AG04450 (cell line): ENCODE data around the gene WDR82. TPM values are rescaled to one million over a fixed set of nuclear protein-coding genes. Genes with fewer than 3 reads are reported as not detected.
A peak's percentile ranks its signal among the peaks of the same experiment; 100 is the strongest.

ENCODE experiments used
- CTCF ChIA-PET: fragments of 300-600, 350-600 bp; formaldehyde crosslinking; extraction: SDS; loops from one replicate; lab custom pipeline; 2022; ENCODE audit warnings: antibody characterized with exemption, inconsistent platforms; lab: Charles Lee
- POLR2A ChIA-PET: fragments of 350-600 bp; formaldehyde crosslinking; extraction: SDS; loops from one replicate; lab custom pipeline; 2021; ENCODE audit warnings: antibody characterized with exemption, inconsistent platforms; lab: Yijun Ruan, JAX
- DNase-seq: peaks from one replicate; pipeline ENCODE4 v3.0.0-alpha.2; 2011; ENCODE audit warnings: low read depth, low spot score
- H3K27ac ChIP-seq: one replicate; pipeline ENCODE4 v1.5.1; 2012; ENCODE audit warnings: low read depth, low read length, control low read depth
- H3K27me3 ChIP-seq: one replicate; pipeline ENCODE4 v1.6.0; 2012; ENCODE audit warnings: low read length; ENCODE audit not compliant: control insufficient read depth, insufficient read depth
- H3K4me3 ChIP-seq: 2 replicates; pipeline ENCODE4 v1.5.1; 2011; ENCODE audit warnings: mild to moderate bottlenecking, low read depth, low read length, control low read depth
- H3K9me3 ChIP-seq: 2 replicates; pipeline ENCODE4 v1.5.1; 2012; ENCODE audit warnings: low read length; ENCODE audit not compliant: control insufficient read depth, insufficient read depth
- polyA plus RNA-seq: library from polyadenylated mRNA; depleted of rRNA; stranded (reverse); fragments of >200 nt; gene quantifications from 2 replicates; pipeline ENCODE4 v1.2.3, GENCODE V29; 2011
- TF ChIP-seq, protein P1 (sequence below): IDR thresholded peaks from 2 replicates; pipeline ENCODE4 v1.5.1; 2011; ENCODE audit warnings: low read depth, low read length, control low read depth, inconsistent platforms

The WDR82 gene
- polyA plus RNA-seq, 1 experiment: 77.6 TPM

DNA sequence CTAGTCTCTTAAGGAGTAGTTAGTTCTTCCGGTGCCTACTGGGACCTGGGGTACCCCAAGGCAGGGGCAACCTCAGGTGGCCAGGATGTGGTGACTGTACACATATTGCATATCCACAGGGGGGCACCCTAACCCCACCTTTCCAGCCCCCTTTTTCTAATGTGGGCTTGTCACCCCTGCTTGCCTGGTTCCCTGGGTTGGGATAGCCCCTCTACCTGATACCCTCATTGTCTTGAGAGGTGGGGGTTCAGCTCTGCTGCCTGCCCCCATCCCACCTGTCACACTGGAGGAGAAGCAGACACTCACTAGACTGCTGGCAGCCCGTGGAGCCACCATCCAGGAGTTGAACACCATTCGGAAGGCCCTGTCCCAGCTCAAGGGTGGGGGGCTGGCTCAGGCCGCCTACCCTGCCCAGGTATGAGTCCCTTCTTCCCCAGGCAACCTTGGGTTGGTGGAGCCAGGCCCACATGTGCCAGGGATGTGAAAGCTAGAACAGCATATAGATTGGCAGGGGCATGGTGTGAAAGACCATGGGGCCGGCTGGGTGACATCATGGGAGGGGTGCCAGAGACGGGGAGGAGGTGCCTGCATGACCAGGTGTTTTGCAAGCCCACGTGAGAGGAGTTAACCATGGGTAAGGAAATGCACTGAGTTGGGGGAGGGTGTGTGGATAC, 13.2 kb upstream of the WDR82 start:
- H3K27me3 ChIP-seq: no peaks in the 10 kb centered on the region
- ChIA-PET CTCF (interaction anchor here (0.8 to 5.3 kb wide), 5 partner anchors 44 to 154 kb away, joined by 3 to 51 read pairs (median 3); no protein-coding TSS in a partner anchor), POLR2A (no interaction called here)
- TF ChIP-seq, protein P1, sequence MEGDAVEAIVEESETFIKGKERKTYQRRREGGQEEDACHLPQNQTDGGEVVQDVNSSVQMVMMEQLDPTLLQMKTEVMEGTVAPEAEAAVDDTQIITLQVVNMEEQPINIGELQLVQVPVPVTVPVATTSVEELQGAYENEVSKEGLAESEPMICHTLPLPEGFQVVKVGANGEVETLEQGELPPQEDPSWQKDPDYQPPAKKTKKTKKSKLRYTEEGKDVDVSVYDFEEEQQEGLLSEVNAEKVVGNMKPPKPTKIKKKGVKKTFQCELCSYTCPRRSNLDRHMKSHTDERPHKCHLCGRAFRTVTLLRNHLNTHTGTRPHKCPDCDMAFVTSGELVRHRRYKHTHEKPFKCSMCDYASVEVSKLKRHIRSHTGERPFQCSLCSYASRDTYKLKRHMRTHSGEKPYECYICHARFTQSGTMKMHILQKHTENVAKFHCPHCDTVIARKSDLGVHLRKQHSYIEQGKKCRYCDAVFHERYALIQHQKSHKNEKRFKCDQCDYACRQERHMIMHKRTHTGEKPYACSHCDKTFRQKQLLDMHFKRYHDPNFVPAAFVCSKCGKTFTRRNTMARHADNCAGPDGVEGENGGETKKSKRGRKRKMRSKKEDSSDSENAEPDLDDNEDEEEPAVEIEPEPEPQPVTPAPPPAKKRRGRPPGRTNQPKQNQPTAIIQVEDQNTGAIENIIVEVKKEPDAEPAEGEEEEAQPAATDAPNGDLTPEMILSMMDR: peak; percentile 51
- DNase-seq: no peak
- no peak overlapping the region for H3K27ac ChIP-seq
- no peaks in the 10 kb centered on the region; the same call in 1 of the 2 replicates for H3K9me3 ChIP-seq
- H3K4me3 ChIP-seq: no peak overlapping the region

DNA sequence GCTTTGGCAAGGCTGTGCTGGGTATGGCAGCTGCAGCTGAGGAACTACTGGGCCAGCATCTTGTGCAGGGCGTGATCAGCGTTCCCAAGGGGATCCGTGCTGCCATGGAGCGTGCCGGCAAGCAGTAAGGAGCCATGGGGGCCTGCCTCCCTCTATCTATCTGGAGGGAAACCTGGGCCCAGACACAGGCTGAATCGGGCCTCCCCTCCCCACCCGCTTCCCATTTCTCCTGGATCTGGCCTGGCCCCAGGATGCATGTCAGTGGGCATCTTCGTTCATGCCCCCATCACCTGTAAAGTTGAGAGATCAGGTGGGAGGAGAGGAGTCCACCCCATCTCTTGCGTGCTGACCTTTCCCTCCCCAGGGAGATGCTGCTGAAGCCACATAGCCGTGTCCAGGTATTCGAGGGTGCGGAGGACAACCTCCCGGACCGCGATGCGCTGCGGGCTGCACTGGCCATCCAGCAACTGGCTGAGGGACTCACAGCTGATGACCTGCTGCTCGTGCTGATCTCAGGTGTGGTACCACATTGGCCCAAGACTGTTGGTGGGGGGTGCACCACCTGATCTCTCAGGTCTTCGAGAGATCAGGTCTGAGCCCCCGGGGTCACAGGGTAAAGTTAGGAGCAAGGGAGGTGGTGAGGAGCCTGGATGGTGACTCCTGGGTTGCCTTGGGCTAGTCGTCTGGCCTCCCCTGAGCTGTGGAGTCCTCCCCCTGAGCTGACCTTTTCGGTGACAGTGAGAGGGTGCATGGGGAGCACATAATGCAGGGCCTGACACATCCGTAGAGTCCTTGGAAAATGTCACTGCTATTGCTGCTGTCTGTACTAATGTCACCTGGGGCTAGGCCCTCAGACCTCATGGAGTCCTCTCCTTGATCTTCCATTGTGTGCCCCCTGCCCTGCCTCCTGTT, 12.4 kb upstream of the WDR82 start:
- H3K9me3 ChIP-seq: no peaks in the 10 kb centered on the region; the same call in 1 of the 2 replicates
- no peak for DNase-seq
- POLR2A ChIA-PET: interaction anchor here (1.3 kb wide), 1 partner anchor 12 kb away, joined by 4 read pairs; the partner anchor contains the start of gene WDR82
- no peak overlapping the region for H3K4me3 ChIP-seq
- no peak overlapping the region for H3K27ac ChIP-seq
- CTCF ChIA-PET: interaction anchor here (1.0 to 5.3 kb wide), 3 partner anchors 48 to 121 kb away, joined by 3 to 51 read pairs (median 12); no protein-coding TSS in a partner anchor
- TF ChIP-seq, protein P1: no peak
- H3K27me3 ChIP-seq: no peaks in the 10 kb centered on the region

DNA sequence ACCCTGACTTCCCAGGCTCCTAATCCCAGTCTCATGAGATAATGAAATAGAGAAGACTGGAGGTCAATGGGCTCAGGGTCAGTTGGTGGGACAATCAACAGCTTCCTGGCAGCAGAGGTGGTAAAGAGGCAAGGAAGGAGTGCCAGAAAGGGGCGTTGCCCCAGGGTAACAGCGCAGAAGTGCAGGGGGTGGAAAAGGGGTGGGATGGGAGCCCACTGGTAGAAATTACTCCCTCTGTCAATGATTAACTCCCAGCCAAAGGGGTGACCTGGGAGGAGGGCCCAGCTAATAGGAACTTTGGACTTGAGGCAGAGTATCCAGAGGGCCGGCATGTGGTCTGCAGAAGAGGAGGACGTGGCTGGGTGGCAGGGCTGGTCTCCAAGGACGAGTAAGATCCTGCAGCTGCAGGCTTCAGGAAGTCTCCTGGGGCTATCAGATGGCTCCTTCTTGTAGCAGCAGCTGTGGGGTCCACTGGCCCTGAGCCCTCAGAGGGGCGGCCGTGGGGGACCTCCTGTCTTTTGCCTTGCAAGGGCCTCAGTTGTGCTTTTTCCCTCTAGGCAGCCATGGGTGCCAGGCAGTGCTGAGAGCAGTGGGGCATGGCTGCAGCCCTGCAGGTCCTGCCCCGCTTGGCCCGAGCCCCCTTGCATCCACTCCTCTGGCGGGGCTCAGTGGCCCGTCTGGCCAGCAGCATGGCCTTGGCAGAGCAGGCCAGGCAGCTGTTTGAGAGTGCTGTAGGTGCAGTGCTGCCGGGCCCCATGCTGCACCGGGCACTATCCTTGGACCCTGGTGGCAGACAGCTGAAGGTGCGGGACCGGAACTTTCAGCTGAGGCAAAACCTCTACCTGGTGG, 11.5 kb upstream of the WDR82 start:
- Histone ChIP-seq H3K4me3 (no peak overlapping the region), H3K9me3 (no peaks in the 10 kb centered on the region; the same call in 1 of the 2 replicates), H3K27me3 (no peaks in the 10 kb centered on the region), H3K27ac (no peak overlapping the region)
- ChIA-PET POLR2A (interaction anchor here (1.0 to 1.3 kb wide), 2 partner anchors 11 kb away, joined by 4 to 7 read pairs; partner anchors contain the start of gene WDR82), CTCF (interaction anchor here (0.9 to 5.3 kb wide), 2 partner anchors 43 to 49 kb away, joined by 3 to 51 read pairs; no protein-coding TSS in a partner anchor)
- TF ChIP-seq, protein P1: no peak
- DNase-seq: no peak

DNA sequence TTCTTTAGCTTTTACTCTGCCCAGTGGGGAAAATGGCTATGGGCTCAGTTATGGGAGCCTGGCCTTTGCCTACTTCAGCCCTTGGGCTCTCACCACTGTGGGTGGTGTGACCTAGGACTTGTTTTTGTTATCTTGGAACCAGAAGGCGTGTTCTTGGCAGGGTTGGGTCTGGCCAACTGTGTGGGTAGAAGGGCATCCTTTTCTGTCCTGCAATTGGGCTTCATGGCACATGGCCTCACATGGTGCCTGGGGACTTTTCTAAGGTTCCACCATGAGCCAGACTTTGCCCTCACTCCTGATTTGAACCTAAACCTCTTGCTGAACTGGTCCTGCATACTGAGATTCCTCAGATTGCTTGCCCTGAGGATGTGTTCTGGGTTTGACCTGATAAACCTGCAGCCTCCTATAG, 10.9 kb upstream of the WDR82 start:
- Histone ChIP-seq H3K9me3 (no peaks in the 10 kb centered on the region; the same call in 1 of the 2 replicates), H3K27ac (no peak overlapping the region), H3K27me3 (no peaks in the 10 kb centered on the region), H3K4me3 (no peak overlapping the region)
- POLR2A ChIA-PET: interaction anchor here (1.0 kb wide), 1 partner anchor 10 kb away, joined by 7 read pairs; the partner anchor contains the start of gene WDR82
- TF ChIP-seq, protein P1: no peak
- CTCF ChIA-PET: interaction anchor here (0.8 to 5.3 kb wide), 4 partner anchors 10 to 96 kb away, joined by 3 to 51 read pairs (median 4); no protein-coding TSS in a partner anchor
- DNase-seq: no peak
